H1 (cell line): ENCODE data around the gene RASGRF1. TPM values are rescaled to one million over a fixed set of nuclear protein-coding genes. Genes with fewer than 3 reads are reported as not detected.

ENCODE experiments used
- CTCF ChIA-PET: fragments of 300-600 bp; sonication (Branson Sonifier 250); formaldehyde crosslinking; loops from one replicate; lab custom pipeline; 2021; ENCODE audit not compliant: partially characterized antibody; lab: Charles Lee
- POLR2A ChIA-PET: fragments of 300-600 bp; sonication (Branson Sonifier 250); formaldehyde crosslinking; loops from one replicate; lab custom pipeline; 2021; ENCODE audit warnings: inconsistent platforms; ENCODE audit not compliant: partially characterized antibody; lab: Charles Lee
- DNase-seq, 2 experiments: peaks; one replicate each; pipeline versions ENCODE4 v3.0.0 to v3.0.0-alpha.2; 2010 to 2022; ENCODE audit warnings: low spot score in 2 of 2, low read depth in 1 of 2, mixed read lengths in 1 of 2
- FAIRE-seq: peaks from 2 replicates; lab custom pipeline; 2011; peaks lifted over from hg19 to GRCh38; lab: Jason Lieb, UNC
- H2AFZ ChIP-seq: 2 replicates; pipeline ENCODE4 v1.8.1; 2012; ENCODE audit warnings: low read length, inconsistent platforms
- H2AK5ac ChIP-seq: 2 replicates; pipeline ENCODE4 v1.6.1; 2013; ENCODE audit warnings: low read depth, low read length
- H2BK120ac ChIP-seq: replicated peaks from 2 replicates; pipeline ENCODE3; 2013; ENCODE audit warnings: low read depth, low read length, inconsistent platforms
- H2BK12ac ChIP-seq: 2 replicates; pipeline ENCODE4 v1.6.1; 2013; ENCODE audit warnings: low read depth, low read length
- H2BK15ac ChIP-seq: 2 replicates; pipeline ENCODE4 v1.6.1; 2013; ENCODE audit warnings: low read length
- H2BK20ac ChIP-seq: 2 replicates; pipeline ENCODE4 v1.6.1; 2013; ENCODE audit warnings: low read length
- H2BK5ac ChIP-seq: 2 replicates; pipeline ENCODE4 v1.6.1; 2013; ENCODE audit warnings: low read depth, low read length
- H3K14ac ChIP-seq: 2 replicates; pipeline ENCODE4 v1.6.1; 2013; ENCODE audit warnings: inconsistent platforms; ENCODE audit not compliant: insufficient read length
- H3K18ac ChIP-seq: 2 replicates; pipeline ENCODE4 v1.6.1; 2013; ENCODE audit warnings: low read length; ENCODE audit errors: extremely low read depth
- H3K23ac ChIP-seq: 2 replicates; pipeline ENCODE4 v1.6.1; 2013; ENCODE audit warnings: inconsistent platforms; ENCODE audit not compliant: insufficient read length
- H3K23me2 ChIP-seq: 2 replicates; pipeline ENCODE4 v1.6.1; 2013; ENCODE audit warnings: low read depth, low read length
- H3K27ac ChIP-seq: 2 replicates; pipeline ENCODE4 v1.6.1; 2011; ENCODE audit warnings: low read depth, low read length, inconsistent platforms
- H3K27me3 ChIP-seq, 4 experiments: replicated peaks in 1 of 4; 1 replicate in 1 of 4; 2 replicates in 3 of 4; pipeline versions ENCODE4 v1.6.1 to v1.8.1; 2011 to 2013; ENCODE audit warnings: low read length in 3 of 4, mild to moderate bottlenecking in 3 of 4, inconsistent platforms in 2 of 4, mixed read lengths in 2 of 4, moderate library complexity in 1 of 4; ENCODE audit not compliant: control insufficient read depth in 3 of 4, insufficient read depth in 3 of 4; ENCODE audit errors: extremely low read depth in 1 of 4
- H3K36me3 ChIP-seq, 4 experiments: 2 replicates each; pipeline versions ENCODE4 v1.6.1 to v1.8.1; 2011 to 2013; ENCODE audit warnings: mild to moderate bottlenecking in 4 of 4, low read length in 3 of 4, moderate library complexity in 2 of 4, control low read depth in 1 of 4, inconsistent platforms in 1 of 4; ENCODE audit not compliant: insufficient read depth in 4 of 4, control insufficient read depth in 2 of 4
- H3K4ac ChIP-seq: replicated peaks from 2 replicates; pipeline ENCODE3; 2013; ENCODE audit warnings: low read length, low read depth, mixed read lengths, inconsistent platforms; ENCODE audit not compliant: insufficient read length
- H3K4me1 ChIP-seq, 4 experiments: replicated peaks in 1 of 4; 1 replicate in 1 of 4; 2 replicates in 3 of 4; pipeline versions ENCODE4 v1.6.1 to v1.8.1; 2011 to 2013; ENCODE audit warnings: low read length in 3 of 4, inconsistent platforms in 2 of 4, mixed read lengths in 1 of 4; ENCODE audit not compliant: insufficient read depth in 4 of 4, control insufficient read depth in 3 of 4
- H3K4me2 ChIP-seq, 2 experiments: 2 replicates each; pipeline versions ENCODE4 v1.6.1 to v1.8.1; 2011 to 2013; ENCODE audit warnings: low read depth in 2 of 2, low read length in 2 of 2, control low read depth in 1 of 2, inconsistent platforms in 1 of 2, mild to moderate bottlenecking in 1 of 2; ENCODE audit not compliant: insufficient read depth in 1 of 2
- H3K4me3 ChIP-seq, 4 experiments: fragments of 200-600, 300-600 bp in 1 of 4; sonication (generic), shearing (Covaris generic), sonication (Bioruptor Twin) in 1 of 4; 2 replicates each; pipeline versions ENCODE4 v1.5.1 to v1.8.1; 2011 to 2016; ENCODE audit warnings: low read length in 4 of 4, low read depth in 3 of 4, control low read depth in 2 of 4, inconsistent platforms in 2 of 4, mild to moderate bottlenecking in 2 of 4, mixed read lengths in 1 of 4, moderate library complexity in 1 of 4; ENCODE audit not compliant: insufficient read depth in 2 of 4; ENCODE audit errors: extremely low read depth in 1 of 4
- H3K56ac ChIP-seq: replicated peaks from 2 replicates; pipeline ENCODE3; 2013; ENCODE audit warnings: low read depth, mild to moderate bottlenecking, mixed read lengths, low read length, inconsistent platforms; ENCODE audit not compliant: insufficient read length
- H3K79me1 ChIP-seq: 2 replicates; pipeline ENCODE4 v1.6.1; 2013; ENCODE audit warnings: low read depth, low read length, control low read depth
- H3K79me2 ChIP-seq, 2 experiments: 2 replicates each; pipeline versions ENCODE4 v1.6.1 to v1.8.1; 2012 to 2013; ENCODE audit warnings: low read length in 2 of 2, mild to moderate bottlenecking in 2 of 2, inconsistent platforms in 1 of 2; ENCODE audit not compliant: insufficient read depth in 2 of 2, control insufficient read depth in 1 of 2
- H3K9ac ChIP-seq, 4 experiments: replicated peaks in 1 of 4; 1 replicate in 1 of 4; 2 replicates in 3 of 4; pipeline versions ENCODE4 v1.6.1 to v1.8.1; 2011 to 2013; ENCODE audit warnings: low read depth in 3 of 4, low read length in 3 of 4, control low read depth in 2 of 4, mild to moderate bottlenecking in 2 of 4, moderate library complexity in 2 of 4, inconsistent platforms in 1 of 4; ENCODE audit errors: extremely low read depth in 1 of 4
- H3K9me3 ChIP-seq, 2 experiments: 2 replicates each; pipeline versions ENCODE4 v1.6.1 to v1.8.1; 2012 to 2013; ENCODE audit warnings: mild to moderate bottlenecking in 2 of 2, moderate library complexity in 2 of 2, control low read depth in 1 of 2, inconsistent platforms in 1 of 2, low read depth in 1 of 2, low read length in 1 of 2, mixed read lengths in 1 of 2; ENCODE audit not compliant: insufficient read depth in 2 of 2
- H4K20me1 ChIP-seq, 2 experiments: replicated peaks in 1 of 2; 2 replicates each; pipeline versions ENCODE3 to v1.8.1; 2011 to 2013; ENCODE audit warnings: inconsistent platforms in 2 of 2, low read length in 2 of 2, mild to moderate bottlenecking in 1 of 2; ENCODE audit not compliant: insufficient read depth in 2 of 2, control insufficient read depth in 1 of 2
- H4K5ac ChIP-seq: 2 replicates; pipeline ENCODE4 v1.6.1; 2013; ENCODE audit warnings: low read length, low read depth, mixed read lengths, inconsistent platforms; ENCODE audit not compliant: insufficient read length
- H4K8ac ChIP-seq: 2 replicates; pipeline ENCODE4 v1.8.0; 2013; ENCODE audit warnings: mild to moderate bottlenecking, moderate library complexity, low read length, inconsistent platforms; ENCODE audit not compliant: insufficient read depth; ENCODE audit errors: extremely low read depth
- H4K91ac ChIP-seq: replicated peaks from 2 replicates; pipeline ENCODE3; 2013; ENCODE audit warnings: low read length, mixed read lengths, inconsistent platforms; ENCODE audit not compliant: insufficient read length
- ASH2L ChIP-seq: fragments of 200-600, 300-600 bp; sonication (generic); IDR thresholded peaks from one replicate; pipeline ENCODE4 v1.7.1; 2017; ENCODE audit warnings: low read length
- CTBP2 ChIP-seq: IDR thresholded peaks from 2 replicates; pipeline ENCODE4 v1.7.0; 2011; ENCODE audit warnings: borderline replicate concordance, mild to moderate bottlenecking, moderate library complexity, mixed read lengths, low read length; ENCODE audit not compliant: insufficient read depth, insufficient read length
- EP300 ChIP-seq, 2 experiments: IDR thresholded peaks; 1 replicate in 1 of 2; 2 replicates in 1 of 2; pipeline ENCODE4 v1.6.1; 2011 to 2012; ENCODE audit warnings: low read depth in 2 of 2, low read length in 2 of 2, mild to moderate bottlenecking in 2 of 2, borderline replicate concordance in 1 of 2, inconsistent platforms in 1 of 2, moderate library complexity in 1 of 2
- JUN ChIP-seq: IDR thresholded peaks from 2 replicates; pipeline ENCODE4 v1.6.1; 2011; ENCODE audit warnings: low read depth, mild to moderate bottlenecking, improper control_type of control experiment, low read length
- JUND ChIP-seq: IDR thresholded peaks from 2 replicates; pipeline ENCODE4 v1.6.1; 2011; ENCODE audit warnings: mild to moderate bottlenecking, improper control_type of control experiment, low read length
- POLR2A ChIP-seq, 2 experiments: IDR thresholded peaks; 1 replicate in 1 of 2; 2 replicates in 1 of 2; pipeline ENCODE4 v1.6.1; 2011; ENCODE audit warnings: low read depth in 2 of 2, low read length in 2 of 2, mild to moderate bottlenecking in 2 of 2; ENCODE audit errors: control extremely low read depth in 1 of 2
- RXRA ChIP-seq: IDR thresholded peaks from 2 replicates; pipeline ENCODE4 v1.6.1; 2011; ENCODE audit warnings: low read depth, mild to moderate bottlenecking, low read length, moderate library complexity; ENCODE audit not compliant: insufficient read depth
- SAP30 ChIP-seq: fragments of 300-600 bp; sonication (generic); IDR thresholded peaks from 2 replicates; pipeline ENCODE4 v1.7.1; 2012; ENCODE audit warnings: low read length, moderate library complexity, mild to moderate bottlenecking, inconsistent platforms; ENCODE audit not compliant: insufficient read depth, insufficient replicate concordance
- SIN3A ChIP-seq, 2 experiments: IDR thresholded peaks in 1 of 2; conservative IDR thresholded peaks in 1 of 2; 2 replicates each; pipeline ENCODE4 v1.6.1; 2011 to 2012; ENCODE audit warnings: low read length in 2 of 2, improper control_type of control experiment in 1 of 2, low read depth in 1 of 2, mild to moderate bottlenecking in 1 of 2
- SP4 ChIP-seq: IDR thresholded peaks from 2 replicates; pipeline ENCODE4 v1.6.1; 2012; ENCODE audit warnings: low read length, inconsistent platforms
- SRF ChIP-seq: IDR thresholded peaks from 2 replicates; pipeline ENCODE4 v1.6.1; 2011; ENCODE audit warnings: mild to moderate bottlenecking, low read depth, low read length, moderate library complexity
- SUZ12 ChIP-seq: fragments of 200-600 bp; sonication (generic); IDR thresholded peaks from 2 replicates; pipeline ENCODE4 v1.6.1; 2012; ENCODE audit warnings: mild to moderate bottlenecking, inconsistent platforms, low read length, moderate library complexity, mixed read lengths
- TBP ChIP-seq: IDR thresholded peaks from 2 replicates; pipeline ENCODE4 v1.6.1; 2011; ENCODE audit warnings: low read depth, low read length, improper control_type of control experiment
- WGBS, 2 experiments: shearing (Covaris generic) in 1 of 2; methylation state at CpG; one replicate each; pipeline versions ENCODE4 v1.1.6 to v1.1.7; 2013 to 2015; ENCODE audit warnings: low lambda C conversion rate in 2 of 2, mixed read lengths in 2 of 2, inconsistent platforms in 1 of 2, low coverage in 1 of 2, missing lambda C conversion rate in 1 of 2; ENCODE audit not compliant: insufficient replicate concordance in 2 of 2, insufficient coverage in 1 of 2, insufficient read length in 1 of 2; ENCODE audit errors: extremely low coverage in 1 of 2, missing lambda C conversion rate in 1 of 2; 5-methylcytosine and 5-hydroxymethylcytosine counted together
- polyA plus RNA-seq, 7 experiments: library from polyadenylated mRNA; depleted of rRNA in 3 of 7; stranded (reverse) in 5 of 7; unstranded in 2 of 7; fragments of >200 nt in 5 of 7; fragments of 200-250 nt in 2 of 7; gene quantifications; 1 replicate in 5 of 7; 2 replicates in 1 of 7; 4 replicates in 1 of 7; pipeline versions ENCODE4 v1.2.1 to v1.2.3, GENCODE V29; 2011 to 2013; ENCODE audit warnings: missing spikeins in 2 of 7, mixed read lengths in 2 of 7
- total RNA-seq: library from RNA; stranded (reverse); fragmentation: NEBNext Ultra II Directional; extraction: Animal tissue kit (Norgen Biotek cat#: 25700); gene quantifications from 2 replicates; pipeline ENCODE4 v1.2.1, GENCODE V29; 2021
- TF ChIP-seq, protein P1 (sequence below): IDR thresholded peaks from 2 replicates; pipeline ENCODE4 v1.6.1; 2011; ENCODE audit warnings: low read depth, mild to moderate bottlenecking, low read length; ENCODE audit not compliant: insufficient read depth

RASGRF1 gene
- total and polyA plus RNA-seq, 2 of the 8 experiments (the other 6 are each of a cell fraction or from before 2014, with no cell fraction given) = 0.42 to 0.67 TPM

DNA sequence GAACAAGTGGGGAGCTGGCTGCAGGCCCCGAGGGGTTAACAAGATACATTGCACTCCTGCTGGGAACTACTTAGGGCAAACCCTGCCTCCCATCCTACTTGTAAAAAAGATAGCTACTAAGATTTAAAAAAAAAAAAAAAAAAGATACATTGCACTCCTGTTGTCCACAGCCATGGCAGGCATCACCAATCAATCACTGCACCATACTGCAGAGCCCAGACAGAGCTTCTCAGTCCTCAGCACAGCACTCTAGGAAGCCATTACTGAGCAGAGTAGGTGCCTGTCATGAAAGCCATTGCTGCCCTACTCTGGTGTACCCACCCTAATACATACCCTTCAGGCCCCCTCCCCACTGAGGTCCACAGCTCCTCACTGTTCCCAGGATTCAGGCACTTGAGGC is 64.8 kb downstream of the RASGRF1 start:
- peaks cover 0 to 2% of the 10 kb centered on the region in 2 experiments for H4K20me1 ChIP-seq
- no peak overlapping the region for H4K8ac ChIP-seq
- H3K4me1 ChIP-seq = no peaks in the 10 kb centered on the region
- H3K36me3 ChIP-seq = no peaks in the 10 kb centered on the region
- H2AFZ ChIP-seq = no peak overlapping the region
- WGBS, 2 experiments = 82% methylated on average over 1 of the region's 1 CpG; no CpG with 5 or more reads in 1 of the 2 experiments
- no peaks in the 10 kb centered on the region for H3K27me3 ChIP-seq
- FAIRE-seq (no peak), DNase-seq (no peak)
- H3K23ac ChIP-seq = no peak overlapping the region
- H2BK20ac ChIP-seq = no peak overlapping the region
- no peak overlapping the region for H3K27ac ChIP-seq
- H3K4ac ChIP-seq = no peak overlapping the region
- no peak overlapping the region for H3K4me2 ChIP-seq
- no peak overlapping the region for H2BK120ac ChIP-seq
- no peaks in the 10 kb centered on the region for H3K79me2 ChIP-seq
- H3K23me2 ChIP-seq = peaks cover 6% of the 10 kb centered on the region; the same call in 1 of the 2 replicates
- no peak overlapping the region for H3K14ac ChIP-seq
- no peak overlapping the region for H4K91ac ChIP-seq
- H2BK12ac ChIP-seq = no peak overlapping the region
- ChIA-PET POLR2A (interaction anchor here (1.6 kb wide), 1 partner anchor 118 kb away, joined by 7 read pairs; no protein-coding TSS in a partner anchor), CTCF (interaction anchor here (0.6 to 15.0 kb wide), 32 partner anchors 9 to 1039 kb away, joined by 3 to 352 read pairs (median 4); partner anchors contain the start of gene RASGRF1)
- H3K4me3 ChIP-seq = no peak overlapping the region
- no peak overlapping the region for H2BK15ac ChIP-seq
- H3K56ac ChIP-seq = no peak overlapping the region
- no peak overlapping the region for H4K5ac ChIP-seq
- no peak overlapping the region for H2BK5ac ChIP-seq
- H3K18ac ChIP-seq = no peak overlapping the region
- no peak overlapping the region for H2AK5ac ChIP-seq
- H3K9ac ChIP-seq = no peak overlapping the region
- no peaks in the 10 kb centered on the region; a peak in 1 of 4 replicates for H3K9me3 ChIP-seq
- H3K79me1 ChIP-seq = no peaks in the 10 kb centered on the region
- TF ChIP-seq EP300 (IDR thresholded peaks at IDR 0.05; ENCODE audit: borderline replicate concordance in 1 of 2, low read depth in 2 of 2, low read length in 2 of 2) (no peak), JUN (no peak), RXRA (no peak), SRF (no peak), POLR2A (IDR thresholded peaks at IDR 0.05; ENCODE audit: control extremely low read depth in 1 of 2, low read depth in 2 of 2, low read length in 2 of 2) (no peak), SIN3A (conservative IDR thresholded peaks at IDR 0.05 in 1 of 2, IDR thresholded peaks at IDR 0.05 in 1 of 2; ENCODE audit: low read depth in 1 of 2, low read length in 2 of 2) (no peak), SUZ12 (no peak), JUND (no peak), SP4 (no peak), ASH2L (no peak), CTBP2 (no peak), TBP (no peak), SAP30 (no peak)
- TF ChIP-seq, protein P1, sequence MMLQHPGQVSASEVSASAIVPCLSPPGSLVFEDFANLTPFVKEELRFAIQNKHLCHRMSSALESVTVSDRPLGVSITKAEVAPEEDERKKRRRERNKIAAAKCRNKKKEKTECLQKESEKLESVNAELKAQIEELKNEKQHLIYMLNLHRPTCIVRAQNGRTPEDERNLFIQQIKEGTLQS = no peak
